Epithelial cell of esophagus (primary cell): ENCODE measurements around the gene RABGEF1.
"Not testable (repeated sequence)": the region's sequence is repeated elsewhere in the genome, so short reads cannot be mapped to it uniquely, and the experiment has no call there.

Experiments used
- DNase-seq: peaks from one replicate; pipeline ENCODE4 v3.0.0; 2010; ENCODE audit warnings: low read depth
- H3K4me3 ChIP-seq: 2 replicates; pipeline ENCODE4 v1.5.1; 2011; ENCODE audit warnings: mild to moderate bottlenecking, low read length, control low read depth
- TF ChIP-seq, protein P1 (sequence below): IDR thresholded peaks from 2 replicates; pipeline ENCODE4 v1.5.1; 2011; ENCODE audit warnings: low read depth, mild to moderate bottlenecking, low read length, control low read depth, inconsistent platforms; ENCODE audit not compliant: insufficient read depth; ENCODE audit errors: missing control alignments

RABGEF1 gene

DNA sequence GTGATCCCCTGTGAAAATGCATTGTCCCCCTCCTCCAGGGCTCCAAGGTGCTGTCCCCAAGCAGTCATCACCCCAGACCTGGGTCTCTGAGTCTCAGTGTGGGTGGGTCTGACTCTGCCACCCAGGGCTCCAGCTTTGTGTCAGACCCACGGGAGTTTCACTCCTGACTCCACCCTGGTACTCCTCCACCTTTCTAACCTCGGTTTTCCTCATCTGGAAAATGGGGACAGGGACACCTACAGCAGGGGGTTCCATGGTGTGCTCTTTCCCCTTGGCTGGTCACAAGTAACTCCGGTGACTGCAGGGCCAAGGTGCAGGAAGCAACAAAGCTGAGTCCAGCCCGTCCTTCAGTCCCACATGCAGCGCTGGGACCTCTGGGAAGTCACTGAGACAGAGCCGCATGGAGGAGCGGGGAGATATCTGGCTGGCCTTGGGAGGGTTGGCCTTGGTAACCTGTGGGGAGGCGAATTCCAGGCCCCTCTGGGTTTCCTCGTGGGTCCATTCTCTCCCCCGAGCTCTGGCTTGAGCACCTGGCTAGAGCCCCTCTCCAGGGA is 41.8 kb upstream of the RABGEF1 start:
- DNase-seq, result no peak
- TF ChIP-seq, protein P1, sequence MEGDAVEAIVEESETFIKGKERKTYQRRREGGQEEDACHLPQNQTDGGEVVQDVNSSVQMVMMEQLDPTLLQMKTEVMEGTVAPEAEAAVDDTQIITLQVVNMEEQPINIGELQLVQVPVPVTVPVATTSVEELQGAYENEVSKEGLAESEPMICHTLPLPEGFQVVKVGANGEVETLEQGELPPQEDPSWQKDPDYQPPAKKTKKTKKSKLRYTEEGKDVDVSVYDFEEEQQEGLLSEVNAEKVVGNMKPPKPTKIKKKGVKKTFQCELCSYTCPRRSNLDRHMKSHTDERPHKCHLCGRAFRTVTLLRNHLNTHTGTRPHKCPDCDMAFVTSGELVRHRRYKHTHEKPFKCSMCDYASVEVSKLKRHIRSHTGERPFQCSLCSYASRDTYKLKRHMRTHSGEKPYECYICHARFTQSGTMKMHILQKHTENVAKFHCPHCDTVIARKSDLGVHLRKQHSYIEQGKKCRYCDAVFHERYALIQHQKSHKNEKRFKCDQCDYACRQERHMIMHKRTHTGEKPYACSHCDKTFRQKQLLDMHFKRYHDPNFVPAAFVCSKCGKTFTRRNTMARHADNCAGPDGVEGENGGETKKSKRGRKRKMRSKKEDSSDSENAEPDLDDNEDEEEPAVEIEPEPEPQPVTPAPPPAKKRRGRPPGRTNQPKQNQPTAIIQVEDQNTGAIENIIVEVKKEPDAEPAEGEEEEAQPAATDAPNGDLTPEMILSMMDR, result no peak
- H3K4me3 ChIP-seq, result no peak overlapping the region

DNA sequence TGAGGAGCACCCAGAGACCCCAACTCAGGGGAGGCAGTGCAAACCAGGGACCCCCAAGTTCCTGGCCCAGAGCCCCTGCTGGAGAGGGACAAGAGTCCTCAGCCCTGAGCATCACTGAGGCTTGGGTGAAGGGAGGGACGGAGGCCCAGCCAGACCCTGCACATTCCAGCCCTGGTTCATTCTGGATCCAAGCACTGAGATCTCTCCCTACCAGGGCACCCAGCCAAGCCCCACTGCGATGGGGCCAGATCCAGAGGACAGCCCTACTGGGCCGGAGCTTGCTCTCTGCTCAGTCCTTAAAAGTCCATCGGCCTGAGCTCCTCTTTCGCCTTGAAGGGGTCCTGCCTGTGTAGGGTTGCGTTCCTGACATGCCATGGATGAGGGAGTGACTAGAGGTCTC is 40.5 kb upstream of the RABGEF1 start:
- DNase-seq, result no peak

DNA sequence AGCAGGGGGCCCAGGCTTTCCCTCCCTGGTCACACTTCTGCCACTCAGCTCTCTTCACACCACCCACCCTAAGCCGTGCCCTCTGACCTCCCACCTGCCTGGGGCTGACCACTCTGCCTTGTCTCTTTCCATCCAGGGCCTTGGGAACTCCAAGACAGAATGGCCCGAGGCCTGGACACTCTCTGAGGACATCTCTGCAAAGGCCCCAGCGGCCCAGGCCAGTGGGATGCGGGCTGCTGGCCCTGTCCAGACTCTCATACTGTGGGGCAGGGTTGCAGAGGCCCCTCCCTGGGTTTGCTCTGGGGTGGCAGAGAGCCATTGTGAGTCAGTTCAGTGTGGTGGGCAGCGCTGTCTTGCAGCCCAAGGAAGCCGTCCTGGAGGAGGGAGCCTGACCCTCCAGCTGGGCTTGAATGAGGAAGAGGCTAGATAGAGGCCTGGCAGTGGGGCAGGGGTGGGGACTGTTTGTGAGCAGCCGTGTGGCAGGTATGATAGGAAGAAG is 39.9 kb upstream of the RABGEF1 start:
- DNase-seq, result no peak
- H3K4me3 ChIP-seq, result no peak overlapping the region
- TF ChIP-seq, protein P1, result no peak

More for the DNA sequence above, 40.5 kb upstream of the RABGEF1 start:
- H3K4me3 ChIP-seq, result no peak overlapping the region
- TF ChIP-seq, protein P1, result no peak

DNA sequence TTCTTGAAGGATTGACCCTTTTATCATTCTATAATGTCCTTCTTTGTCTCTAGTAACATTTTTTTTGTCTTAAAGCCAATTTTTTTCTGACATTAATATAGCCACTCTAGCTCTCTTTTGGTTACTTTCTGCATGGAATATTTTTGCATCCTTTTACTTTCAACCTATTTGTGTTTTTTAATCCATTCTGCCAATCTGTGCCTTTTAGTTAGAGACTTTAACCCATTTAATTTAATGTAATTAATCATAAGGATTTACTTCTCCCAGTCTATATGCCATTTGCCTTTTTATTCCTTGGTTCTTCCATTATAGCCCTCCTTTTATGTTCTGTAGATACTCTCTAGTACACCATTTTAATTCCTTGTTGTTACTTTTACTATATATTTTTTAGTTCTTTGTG is 32.7 kb upstream of the RABGEF1 start:
- TF ChIP-seq, protein P1, result no peak
- H3K4me3 ChIP-seq, result no peak overlapping the region
- DNase-seq, result no peak

DNA sequence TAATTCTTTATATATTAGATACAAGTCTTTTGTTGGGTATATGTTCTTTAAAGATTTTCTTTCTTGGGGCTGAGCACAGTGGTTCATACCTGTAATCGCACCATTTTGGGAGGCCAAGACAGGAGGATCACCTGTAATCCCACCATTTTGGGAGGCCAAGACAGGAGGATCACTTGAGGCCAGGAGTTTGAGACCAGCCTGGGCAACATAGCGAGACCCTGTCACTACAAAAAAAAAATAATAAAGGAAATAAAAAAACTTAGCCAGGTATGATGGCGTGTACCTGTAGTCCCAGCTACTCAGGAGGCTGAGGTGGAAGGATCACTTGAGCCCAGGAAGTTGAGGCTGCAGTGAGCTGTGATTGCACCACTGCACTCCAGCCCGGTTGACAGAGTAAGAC is 29.8 kb upstream of the RABGEF1 start:
- not testable (repeated sequence) for DNase-seq, H3K4me3 ChIP-seq

DNA sequence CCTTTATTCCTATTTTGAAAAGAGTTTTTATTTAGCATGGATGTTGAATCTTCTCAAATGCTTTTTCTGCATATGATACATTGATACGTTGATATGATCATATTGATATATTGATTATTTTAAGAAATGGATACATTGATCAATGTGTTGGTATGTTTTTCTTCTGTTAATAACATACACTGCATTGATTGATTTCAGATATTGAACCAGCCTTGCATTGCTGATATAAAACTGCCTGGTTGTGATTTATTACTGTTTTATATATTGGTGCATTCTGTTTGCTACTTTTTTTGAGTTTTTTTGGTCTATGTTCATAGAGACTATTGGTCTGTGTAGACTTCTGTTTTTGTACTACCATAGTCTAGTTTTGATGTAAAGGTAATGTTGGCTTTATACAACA is 26.8 kb upstream of the RABGEF1 start:
- TF ChIP-seq, protein P1, result no peak
- DNase-seq, result no peak
- no peak overlapping the region for H3K4me3 ChIP-seq

DNA sequence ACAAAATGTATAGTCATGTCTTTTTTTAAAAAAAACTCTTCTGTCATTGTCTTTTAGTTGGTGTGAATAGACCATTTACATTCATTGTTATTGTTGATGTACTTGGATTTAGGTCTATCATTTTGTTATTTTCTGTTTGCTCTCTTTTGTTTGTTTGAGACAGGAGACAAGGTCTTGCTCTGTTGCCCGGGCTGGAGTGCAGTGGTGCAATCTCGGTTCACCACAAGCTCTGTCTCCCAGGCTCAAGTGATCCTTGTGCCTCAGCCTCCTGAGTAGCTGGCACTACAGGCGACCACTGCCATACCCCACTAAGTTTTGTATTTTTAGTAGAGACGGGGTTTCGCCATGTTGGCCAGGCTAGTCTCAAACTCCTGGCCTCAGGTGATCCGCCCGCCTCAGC is 23.9 kb upstream of the RABGEF1 start:
- H3K4me3 ChIP-seq, DNase-seq: not testable (repeated sequence)

DNA sequence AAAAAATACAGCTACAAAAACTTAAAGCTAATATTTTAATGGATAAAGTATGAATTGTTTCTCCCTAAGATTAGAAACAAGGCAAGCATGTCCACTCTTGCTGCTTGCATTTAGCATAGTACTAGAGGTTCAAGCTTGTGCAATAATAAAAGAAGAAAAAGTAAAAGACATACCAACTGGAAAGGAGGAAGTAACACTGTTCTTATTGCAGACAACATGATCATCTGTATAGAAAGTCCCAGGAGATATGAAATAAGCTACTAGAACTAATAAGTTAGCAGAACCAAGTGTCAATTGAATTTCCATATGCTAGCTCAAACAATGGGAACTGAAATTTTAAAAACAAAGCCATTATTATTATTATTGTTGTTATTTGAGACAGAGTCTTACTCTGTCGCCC is 20.0 kb upstream of the RABGEF1 start:
- TF ChIP-seq, protein P1, result no peak
- DNase-seq, result no peak
- H3K4me3 ChIP-seq, result no peak overlapping the region
